ENCODE results near the gene OLFML2B.
"Not testable (repeated sequence)": the region's sequence is repeated elsewhere in the genome, so short reads cannot be mapped to it uniquely, and the experiment has no call there.

The OLFML2B gene

DNA sequence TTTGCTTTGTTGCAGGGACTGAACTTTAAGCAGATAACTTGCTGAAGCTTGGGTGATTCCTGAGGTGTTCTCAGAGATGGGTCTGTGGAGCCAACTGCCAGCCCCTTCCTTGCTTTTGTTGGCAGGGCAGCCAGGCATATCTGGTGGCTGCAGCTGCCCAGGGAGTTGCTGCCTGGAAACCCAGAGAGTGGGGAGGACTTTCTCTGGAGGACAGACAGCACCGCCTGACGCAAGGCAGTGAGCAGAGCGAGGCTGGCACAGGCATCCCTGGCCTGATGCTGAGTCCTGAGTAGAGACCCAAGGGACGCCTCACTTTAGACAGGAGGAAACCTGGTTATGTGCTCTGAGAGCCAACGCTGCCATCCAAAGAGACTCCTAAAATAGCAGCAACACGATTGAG lies 9.8 kb upstream of the OLFML2B start:
- DNase-seq: no peak

DNA sequence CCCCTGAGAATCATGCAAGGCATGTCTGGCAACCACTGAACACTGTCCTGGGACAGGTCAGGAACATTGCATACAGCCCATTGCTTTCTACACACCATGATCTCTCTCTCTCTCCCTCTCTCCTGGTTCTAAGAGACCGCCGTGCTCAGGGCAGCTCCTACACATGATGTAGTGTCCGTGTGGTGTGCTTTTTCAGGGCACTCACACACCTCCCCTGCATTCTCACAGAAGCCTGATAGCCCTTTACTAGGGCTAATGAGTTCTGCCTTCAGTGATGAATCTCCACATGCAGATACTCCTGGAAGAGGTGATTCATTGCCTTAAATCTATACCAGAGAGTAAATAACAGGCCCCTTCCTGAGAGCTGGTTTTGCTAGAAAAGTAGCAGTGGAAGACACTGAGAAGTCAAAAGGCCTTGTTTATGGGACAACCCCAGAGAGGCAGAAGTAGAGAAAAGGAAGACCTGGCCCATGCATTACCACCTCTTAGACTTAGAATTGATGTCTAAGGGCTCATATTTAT lies 7.2 kb upstream of the OLFML2B start:
- DNase-seq: no peak

DNA sequence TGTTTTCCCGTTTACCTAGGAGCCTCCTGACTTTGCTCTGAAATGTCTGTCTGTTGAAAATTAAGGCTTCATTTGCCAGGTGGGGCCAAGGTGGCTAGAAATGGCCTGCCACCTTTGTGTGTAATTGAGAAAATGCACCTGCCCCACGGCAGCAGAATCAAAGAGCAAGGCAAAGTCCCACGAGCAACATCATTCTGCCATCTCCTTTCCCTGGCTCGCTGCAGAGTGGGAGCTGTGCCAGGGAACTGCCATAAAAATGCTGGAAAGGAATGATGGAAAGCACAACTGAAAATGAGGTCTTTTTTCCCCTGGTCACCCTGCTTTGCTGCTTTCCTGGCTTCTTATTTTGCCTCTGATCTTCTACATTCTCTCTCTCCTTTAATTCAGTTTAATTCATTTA lies 5.5 kb upstream of the OLFML2B start:
- no peak for DNase-seq

DNA sequence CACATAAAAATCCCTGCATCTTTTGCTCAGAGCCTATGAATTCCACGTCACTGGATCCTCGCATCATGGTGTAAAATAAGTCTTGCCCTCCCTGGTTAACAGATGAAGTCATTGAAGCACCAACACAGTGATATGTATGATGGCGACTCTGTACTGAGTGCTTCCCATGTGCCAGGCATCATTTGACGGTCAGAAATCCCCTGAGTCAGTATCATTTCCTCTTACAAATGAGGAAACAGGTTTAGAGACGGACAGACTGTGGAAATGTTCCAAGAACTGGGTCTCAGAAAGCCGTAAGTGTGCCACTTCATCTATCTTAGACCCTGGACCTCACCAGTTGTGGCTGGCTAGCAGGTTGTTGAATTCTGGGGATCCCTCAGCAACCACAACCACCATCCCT lies 5.1 kb upstream of the OLFML2B start:
- no peak for DNase-seq

DNA sequence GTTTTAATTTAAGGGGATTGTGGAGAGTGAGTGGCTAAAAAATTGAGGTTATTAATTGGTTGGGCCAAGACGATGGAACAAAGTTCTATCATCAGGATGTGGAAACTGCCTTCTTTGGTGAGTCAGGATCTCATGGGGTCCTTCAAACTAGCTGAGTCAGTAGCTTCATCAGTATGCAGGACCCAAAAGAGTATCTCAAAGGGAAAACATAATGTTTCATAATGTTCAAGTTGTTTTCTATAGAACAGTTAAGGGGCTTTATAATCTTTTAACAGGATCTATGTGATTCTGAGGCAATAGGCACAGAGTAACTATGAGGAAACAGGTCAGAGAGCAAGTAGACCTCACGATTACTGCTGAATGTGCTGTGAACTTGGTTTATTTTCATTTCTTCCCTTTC lies 3.2 kb upstream of the OLFML2B start:
- no peak for DNase-seq

DNA sequence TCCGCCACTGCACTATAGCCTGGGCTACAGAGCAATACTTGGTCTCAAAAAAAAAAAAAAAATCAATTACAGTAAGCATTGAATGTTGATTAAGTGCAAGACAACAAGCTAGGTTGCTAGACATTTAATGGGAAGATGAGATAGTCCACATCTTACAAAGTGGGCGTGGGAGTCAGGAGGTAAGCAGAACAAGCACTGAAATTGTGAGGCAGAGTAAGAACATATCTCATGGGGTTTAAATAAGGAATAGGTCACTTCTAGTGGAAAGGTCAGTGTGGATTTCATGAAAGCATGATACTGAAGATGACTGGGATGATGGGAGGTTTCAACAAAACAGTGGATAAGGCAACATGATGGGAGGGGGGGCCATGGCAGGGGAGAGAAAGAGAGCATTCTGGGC lies 1.9 kb upstream of the OLFML2B start:
- DNase-seq: no peak

DNA sequence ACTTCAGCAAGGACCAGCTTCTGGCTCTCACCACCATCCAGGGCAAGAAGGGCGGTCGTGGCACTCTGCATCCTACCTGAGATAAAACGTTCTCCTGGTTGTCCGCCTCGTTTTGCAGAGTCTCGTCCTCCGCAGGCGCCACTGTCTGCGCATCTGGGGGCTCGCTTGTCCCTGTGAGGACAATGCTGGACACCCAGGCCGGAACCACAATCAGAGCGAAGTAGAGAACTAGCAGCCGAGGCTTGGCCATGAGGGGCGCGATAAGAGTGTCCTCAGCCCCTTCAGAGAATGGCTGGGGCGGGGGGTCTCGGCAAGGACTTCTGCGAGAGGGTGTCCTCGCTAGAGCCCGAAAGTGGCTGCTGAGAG lies 505 bp downstream of the OLFML2B start:
- no peak for DNase-seq

DNA sequence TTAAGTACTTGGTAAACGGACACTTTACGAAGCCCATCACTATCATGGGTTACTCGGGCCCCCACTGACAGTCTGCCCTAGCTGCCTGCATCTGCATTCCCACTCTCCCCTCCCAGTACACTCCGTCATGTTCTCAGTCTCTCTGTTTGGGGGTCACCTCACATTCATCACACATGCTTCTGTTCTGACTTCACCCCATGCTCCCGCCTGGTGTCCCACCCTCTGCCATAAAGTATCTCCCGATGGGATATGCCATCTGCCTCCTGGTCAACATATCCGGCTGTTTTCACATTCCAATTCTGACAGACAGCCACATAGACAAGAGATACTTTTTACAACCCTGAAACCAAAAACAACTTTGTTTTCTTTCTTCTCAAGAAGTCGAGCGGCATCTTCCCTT lies 1.0 kb downstream of the OLFML2B start:
- no peak for DNase-seq

DNA sequence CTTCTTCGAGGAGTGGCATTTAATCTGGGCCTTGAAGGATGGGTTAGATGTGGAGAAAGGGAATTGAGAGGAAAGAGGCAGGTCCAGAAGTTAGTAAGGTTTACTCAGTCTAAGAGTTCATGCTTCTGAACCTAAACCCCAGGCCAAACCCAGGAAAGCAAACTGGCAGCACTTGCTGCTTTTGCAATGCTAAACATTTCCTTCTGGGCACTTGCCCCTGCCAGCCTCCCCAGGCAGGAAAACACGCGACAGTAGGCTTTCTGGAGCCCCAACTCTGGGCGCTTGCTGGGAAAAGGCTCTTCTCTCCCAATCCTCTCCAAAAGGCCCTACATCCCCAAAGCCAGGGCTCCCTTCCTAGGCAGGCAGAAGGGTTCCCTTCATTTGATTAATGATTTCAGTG lies 2.5 kb downstream of the OLFML2B start:
- DNase-seq: no peak

DNA sequence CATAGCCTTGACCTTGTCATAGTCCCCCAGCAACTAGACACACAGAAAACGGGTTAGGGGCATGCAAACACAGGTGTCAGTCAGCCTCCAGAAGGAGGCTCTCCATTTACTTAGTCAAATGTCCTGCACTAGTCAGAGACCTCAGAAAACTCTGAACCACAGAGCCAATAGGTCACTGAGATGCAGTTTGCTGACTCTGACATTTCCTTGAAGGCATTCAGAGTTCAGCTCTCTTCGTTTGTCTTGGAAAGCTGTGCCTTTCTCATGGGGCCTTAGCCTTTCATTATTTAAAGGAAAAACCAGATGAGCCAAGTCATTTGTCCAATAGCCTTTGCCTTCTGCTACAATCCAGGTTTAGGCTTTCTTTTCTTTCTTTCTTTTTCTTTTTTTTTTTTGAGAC lies 3.5 kb downstream of the OLFML2B start:
- DNase-seq: no peak

DNA sequence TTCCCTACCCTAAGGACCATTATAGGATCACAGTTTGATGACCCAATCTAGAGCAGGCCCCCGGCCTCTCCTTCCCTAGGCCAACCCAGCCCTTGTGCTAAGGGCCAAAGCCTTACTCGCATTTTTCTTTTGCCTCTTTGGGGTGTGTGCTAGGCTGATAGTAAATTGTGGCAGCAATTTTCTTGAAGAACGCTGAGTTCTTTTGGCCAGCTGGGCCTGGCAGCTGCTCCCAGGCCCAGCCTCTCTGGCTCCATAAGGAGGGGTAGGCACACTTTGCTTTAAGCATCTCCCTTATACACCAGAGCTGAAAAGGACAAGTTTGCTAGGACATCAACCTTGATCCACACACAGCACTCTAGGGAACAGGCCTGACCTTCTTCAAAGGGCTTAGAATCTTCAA lies 4.2 kb downstream of the OLFML2B start:
- no peak for DNase-seq

DNA sequence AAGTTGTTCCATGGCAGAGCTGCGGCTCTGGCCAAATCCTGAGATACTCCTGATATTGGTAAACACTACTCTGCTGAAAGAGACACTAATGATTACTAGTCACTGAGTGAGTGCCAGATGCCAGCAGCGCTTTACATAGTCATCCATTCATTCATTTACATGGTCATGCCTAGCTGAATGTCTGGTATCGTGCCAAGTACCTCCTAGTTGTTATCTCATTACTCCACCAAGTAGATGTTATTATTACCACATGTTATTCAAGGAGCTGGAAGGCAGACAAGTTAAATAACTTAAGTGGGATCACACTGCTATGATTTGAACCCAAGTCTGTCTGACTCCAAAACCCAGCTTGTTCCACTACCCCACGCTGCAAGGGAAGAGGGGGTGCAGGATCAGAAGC lies 4.7 kb downstream of the OLFML2B start:
- DNase-seq: peak; percentile 92

DNA sequence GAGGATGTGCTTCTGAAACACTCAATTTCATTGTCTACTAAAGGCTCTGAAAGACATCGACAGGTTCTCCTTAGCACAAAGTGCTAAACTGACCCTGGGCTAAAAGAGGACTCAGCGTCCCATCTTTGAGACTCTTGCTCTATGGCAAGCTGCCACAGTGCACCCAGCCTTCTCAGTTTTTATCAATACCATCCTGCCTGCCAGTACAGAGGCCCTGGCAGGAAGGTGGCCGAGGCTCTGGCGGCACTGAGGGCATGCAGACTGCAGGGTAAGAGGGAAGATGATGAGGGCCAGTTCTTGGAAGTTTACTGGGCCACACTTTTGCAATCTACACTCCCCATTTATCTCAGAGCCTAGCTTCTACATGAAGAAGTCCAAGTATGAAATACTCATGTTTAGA lies 5.3 kb downstream of the OLFML2B start:
- no peak for DNase-seq

DNA sequence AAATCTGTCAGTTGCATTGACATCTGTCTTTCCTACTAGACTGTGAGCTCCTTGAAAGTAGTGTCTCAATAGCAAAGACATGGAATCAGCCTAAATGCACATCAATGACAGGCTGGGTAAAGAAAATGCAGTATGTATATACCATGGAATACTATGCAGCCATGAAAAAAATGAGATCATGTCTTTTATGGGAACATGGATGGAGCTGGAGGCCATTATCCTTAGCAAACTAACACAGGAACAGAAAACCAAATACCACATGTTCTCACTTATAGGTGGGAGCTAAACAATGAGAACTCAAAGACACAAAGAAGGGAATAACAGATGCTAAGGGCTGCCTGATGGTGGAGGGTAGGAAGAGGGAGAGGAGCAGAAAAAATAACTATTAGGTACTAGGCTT lies 5.9 kb downstream of the OLFML2B start:
- not testable (repeated sequence) for DNase-seq

DNA sequence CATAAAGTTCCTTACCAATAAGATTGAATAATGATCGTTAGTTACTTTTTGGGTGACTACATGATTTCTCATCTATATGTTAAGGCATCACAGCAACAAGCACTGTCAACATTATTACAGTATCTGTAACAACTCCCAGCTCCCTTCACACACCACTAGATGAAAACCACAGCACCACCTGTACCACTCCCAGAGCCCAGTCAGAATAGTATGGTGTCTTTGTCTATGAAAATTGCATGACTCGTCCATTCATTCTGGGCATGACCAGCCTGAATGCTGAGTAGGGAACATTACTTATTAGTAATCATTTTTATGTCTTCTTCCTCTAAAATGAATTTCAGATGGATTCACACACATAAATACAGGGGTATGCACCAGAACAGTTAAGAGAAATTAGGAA lies 7.0 kb downstream of the OLFML2B start:
- no peak for DNase-seq

DNA sequence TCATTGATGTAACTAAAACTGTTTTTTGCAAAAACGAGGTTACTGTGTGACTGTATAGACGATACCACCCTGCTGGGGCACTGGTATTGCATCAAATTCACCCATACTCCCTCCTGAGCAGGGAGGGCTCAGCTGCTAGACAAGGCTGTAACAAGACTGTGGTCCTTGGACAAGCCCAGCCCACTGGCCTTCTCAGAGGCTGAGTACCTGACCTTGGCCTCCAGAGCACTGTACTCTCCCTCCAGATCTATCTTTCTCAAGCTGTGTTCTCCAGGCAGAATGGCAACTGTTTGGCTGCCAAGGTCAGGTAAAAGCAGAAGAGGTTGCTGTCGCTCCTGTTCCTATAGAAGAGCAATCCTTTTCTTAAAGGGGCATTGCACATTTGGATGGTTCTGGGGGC lies 8.5 kb downstream of the OLFML2B start:
- DNase-seq: no peak

DNA sequence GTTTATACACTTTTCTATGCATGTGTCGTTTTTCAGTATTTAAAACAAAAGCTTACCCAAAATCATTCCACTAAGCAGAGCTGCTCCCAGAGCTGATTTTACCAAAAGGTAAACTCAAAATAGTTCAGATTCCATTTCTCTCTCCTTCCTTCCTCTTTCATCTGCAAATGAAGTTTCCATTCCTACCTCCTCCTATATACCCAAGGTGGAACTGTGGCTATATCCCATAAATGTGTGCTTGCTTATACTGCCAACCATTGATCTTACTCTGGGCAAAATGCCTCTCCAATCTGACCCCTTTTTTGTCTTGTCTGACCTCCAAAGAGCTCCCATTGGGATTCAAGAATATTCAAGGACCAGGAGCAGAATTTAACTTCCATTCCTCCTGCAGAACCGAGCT lies 9.5 kb downstream of the OLFML2B start:
- DNase-seq: no peak

DNA sequence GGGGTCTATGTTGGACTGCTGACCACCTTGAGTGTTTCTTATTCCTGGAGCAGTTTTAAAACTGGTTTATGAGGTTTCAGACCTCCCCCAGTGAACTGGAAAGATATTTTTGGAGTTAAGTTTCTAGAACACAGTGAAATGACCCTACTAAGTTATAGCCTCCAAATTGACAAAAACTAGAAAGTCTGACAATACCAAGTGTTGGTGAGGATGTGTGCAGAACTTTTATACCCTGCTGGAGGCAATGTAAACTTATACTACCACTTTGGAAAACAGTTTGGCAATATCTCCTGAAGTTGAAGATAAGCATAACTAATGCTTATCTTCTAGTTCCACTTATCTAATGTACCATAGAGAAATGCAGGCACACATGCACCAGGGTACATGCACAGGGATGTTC lies 10.4 kb downstream of the OLFML2B start:
- DNase-seq: no peak

DNA sequence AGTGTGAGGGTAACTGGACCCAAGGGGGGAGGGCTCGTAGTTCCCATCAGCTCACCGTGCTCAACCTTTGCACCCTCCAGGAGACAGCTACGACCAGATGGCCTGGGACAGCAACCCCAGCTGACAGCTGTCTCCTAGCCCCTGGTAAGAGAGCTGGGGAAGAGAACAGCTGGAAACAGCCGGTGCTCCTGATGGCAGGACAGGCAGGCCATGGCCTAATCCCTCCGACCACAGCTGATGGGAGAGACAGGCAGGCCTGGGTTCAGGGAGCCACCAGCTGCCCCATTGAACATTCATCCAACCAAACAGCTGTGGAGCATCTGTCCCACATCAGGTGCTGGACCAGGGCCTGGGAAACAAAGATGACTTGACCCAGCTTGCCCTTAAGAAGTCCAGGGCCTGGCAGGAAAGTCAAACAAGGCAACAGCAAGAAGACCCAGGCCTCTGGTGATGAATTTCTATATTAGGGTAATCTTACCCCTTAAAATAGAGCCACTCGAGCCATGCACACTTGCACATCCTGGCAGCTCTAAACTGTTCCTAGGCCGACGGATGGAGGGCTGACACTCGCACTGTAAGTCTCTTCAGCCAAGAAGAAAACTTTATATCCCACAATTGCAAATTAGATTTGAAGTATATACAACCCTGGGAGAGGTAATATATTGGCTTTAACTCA lies 12.2 kb downstream of the OLFML2B start:
- no peak for DNase-seq

DNA sequence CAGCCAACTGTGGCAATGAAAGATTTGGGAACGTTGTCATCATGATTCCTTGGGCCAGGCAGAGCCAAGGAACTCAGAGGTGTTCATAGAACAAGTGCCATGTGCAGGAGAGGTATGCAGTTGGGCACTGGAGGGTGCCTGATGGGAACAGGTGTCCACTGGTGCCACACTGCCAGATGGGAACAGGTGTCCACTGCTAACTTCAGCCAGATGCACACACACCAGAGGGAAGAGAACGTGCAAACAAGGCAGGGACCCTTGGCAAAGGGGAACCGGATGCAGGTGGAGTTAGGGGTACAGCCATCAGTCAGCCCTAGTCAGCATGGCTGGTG lies 13.5 kb downstream of the OLFML2B start:
- no peak for DNase-seq

DNA sequence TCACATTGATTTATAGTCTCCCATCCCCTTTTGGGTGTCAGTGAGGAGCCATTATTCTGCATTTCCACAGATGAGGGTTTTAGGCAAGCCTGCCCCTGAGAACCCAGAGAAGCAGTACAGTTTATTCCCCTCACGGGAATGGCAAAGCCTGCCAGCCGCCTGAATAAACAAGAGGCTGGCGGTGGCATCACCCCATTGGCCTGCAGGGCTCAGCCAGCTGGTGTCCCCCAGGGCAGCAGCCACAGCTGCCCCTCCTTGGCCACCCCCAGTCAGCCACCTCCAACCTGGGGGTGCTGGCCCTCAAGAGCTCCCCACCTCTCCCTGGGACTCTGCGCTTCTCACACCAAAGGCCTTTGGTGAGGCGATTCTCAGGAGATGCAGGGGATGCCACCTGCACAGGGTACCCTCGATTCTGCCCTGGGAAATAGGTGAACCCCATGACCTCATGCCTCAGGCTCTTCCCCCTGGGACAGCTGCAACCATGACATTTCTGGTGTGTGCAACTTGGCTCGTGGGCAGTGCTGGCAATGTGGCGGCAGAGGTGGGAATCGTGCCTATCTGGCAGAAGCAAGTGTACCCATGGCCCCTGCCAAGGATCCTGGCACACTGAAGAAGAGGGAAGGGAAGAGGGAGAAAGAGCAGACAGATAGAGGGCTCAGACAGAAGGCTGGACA lies 14.0 kb downstream of the OLFML2B start:
- DNase-seq: no peak

DNA sequence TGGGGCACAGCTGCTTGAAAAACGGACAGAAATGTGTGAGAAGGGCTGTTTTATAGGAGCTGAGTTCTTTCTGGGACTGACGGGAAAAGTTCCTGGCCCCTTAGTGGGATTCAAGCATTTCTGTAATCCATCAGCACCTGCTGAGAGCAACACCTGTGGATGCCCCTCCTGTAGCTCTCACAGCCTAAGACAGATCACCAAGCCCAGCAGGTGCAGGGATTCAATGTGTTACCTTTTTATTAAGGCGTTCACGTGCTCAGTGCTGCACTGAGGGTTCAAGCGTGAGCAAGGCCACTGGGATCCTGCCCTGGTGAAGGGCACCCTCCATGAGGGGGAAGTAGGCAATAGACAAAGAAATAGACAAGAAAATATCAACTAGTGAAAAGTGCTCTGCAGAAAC lies 14.9 kb downstream of the OLFML2B start:
- DNase-seq: no peak

DNA sequence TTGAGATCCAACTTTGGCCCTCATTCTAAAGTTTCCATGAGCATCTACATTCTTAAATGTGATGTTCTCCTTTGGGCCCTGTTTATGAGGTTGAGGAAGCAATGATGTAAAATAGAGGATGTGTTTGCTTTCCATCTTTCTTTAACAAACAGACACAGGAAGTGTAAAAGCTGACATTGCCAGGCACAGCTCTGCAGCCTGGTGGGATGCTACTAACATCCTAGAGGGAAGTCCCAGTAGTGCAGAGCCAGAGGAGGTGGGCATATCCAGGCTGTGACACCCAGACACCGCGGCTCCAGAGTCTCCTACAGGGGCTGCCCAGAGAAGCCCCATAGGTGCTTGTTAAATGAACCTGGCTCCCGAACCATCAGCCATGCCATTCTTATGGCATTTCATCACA lies 16.2 kb downstream of the OLFML2B start:
- DNase-seq: no peak

DNA sequence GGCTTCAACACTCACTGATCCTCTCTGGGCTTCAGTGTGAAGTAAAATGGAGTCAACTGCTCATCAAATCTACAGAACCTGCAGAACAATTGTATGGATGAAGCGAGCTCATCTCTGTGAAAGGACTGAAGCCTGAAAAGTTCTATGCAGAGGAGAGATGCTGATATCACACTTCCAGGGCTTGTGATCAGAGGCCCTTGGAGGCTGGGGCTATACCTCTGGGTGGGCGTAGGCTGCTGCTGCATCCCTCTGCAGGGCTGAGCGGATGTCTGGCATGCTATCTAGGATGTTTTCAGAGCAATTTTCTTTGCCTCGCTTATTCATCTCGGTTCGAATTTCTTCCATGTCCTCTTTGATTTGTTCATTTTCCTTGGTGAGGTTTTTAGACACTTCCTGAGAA lies 17.6 kb downstream of the OLFML2B start:
- no peak for DNase-seq

DNA sequence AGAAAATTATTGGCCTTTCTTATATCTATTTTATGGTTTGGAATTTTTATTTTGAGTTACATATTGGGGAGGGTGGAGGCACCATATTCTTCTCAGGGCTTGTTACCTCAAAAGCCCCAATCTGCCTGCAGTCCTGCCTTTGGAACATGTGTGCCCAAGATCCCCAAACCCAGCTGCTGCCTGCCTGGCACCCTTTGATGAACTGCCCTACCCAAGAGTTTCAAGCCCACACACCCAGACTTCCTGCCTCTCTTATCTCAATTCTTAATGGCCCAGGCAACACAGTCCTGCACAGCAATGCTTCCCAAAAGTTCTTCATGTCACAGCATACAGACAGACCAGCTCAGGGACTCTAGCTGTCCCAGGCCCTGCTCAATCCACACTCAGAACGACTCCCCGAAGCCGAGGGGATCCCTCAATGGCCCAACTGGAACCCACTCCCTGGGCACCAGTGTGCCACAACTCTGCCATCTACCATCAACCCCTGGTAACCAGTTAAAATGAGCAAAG lies 19.2 kb downstream of the OLFML2B start:
- DNase-seq: no peak

Data from NCI-H510A treated with DMSO at 0.1 percent for 48 hours (cell line).